HG02759 (cell line): Measurements from ENCODE around the gene SLC9A9.
"Not testable (repeated sequence)": the region's sequence is repeated elsewhere in the genome, so short reads cannot be mapped to it uniquely, and the experiment has no call there.

Experiments
- ATAC-seq: cut with Tn5 transposase; IDR thresholded peaks from one replicate; pipeline ENCODE4 v1.9.1; 2021; ENCODE audit warnings: mild to moderate bottlenecking, moderate library complexity; ENCODE audit not compliant: unreplicated experiment

SLC9A9 gene

GRCh38 chr3:143525408-143525807, 322.9 kb downstream of the SLC9A9 start:
- no peak for ATAC-seq

GRCh38 chr3:143521803-143522202, 326.5 kb downstream of the SLC9A9 start:
- no peak for ATAC-seq

DNA sequence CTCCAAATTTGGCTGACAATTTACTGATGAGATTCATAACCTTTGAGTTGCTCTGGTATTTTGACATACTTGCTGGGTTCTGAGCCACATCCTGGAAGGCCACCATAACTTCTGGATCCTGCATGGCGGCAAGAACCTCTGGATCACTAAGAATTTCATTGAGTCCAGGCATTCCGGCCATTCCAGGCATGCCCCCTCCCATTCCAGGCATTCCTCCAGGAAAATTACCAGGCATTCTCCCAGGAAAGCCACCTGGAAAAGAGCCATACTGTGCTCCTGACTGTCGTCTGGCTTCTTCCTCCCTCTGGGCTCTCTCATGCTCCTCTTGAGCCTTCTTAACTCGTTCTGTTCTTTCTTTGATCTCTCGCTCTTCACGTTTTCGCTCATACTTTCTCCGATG, 331.1 kb downstream of the SLC9A9 start:
- ATAC-seq: not testable (repeated sequence)

- ATAC-seq: no peak
These were observed 333.4 kb downstream of the SLC9A9 start for GRCh38 chr3:143514874-143515273.

DNA sequence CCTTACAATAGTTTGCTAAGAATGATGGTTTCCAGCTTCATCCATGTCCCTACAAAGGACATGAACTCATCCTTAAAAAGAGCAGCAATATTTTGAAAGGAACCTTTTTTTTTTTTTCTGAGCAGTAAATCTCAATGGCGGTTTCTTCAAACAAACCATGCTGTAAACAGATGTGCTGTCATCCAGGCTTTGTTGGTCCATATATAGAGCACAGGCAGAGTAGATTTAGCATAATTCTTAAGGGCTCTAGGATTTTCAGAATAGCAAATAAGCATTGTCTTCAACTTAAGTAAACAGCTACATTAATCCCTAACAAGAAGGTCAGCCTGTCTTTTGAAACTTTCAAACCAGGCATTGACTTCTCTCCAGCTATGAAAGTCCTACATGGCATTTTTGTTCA, 334.2 kb downstream of the SLC9A9 start:
- no peak for ATAC-seq

DNA sequence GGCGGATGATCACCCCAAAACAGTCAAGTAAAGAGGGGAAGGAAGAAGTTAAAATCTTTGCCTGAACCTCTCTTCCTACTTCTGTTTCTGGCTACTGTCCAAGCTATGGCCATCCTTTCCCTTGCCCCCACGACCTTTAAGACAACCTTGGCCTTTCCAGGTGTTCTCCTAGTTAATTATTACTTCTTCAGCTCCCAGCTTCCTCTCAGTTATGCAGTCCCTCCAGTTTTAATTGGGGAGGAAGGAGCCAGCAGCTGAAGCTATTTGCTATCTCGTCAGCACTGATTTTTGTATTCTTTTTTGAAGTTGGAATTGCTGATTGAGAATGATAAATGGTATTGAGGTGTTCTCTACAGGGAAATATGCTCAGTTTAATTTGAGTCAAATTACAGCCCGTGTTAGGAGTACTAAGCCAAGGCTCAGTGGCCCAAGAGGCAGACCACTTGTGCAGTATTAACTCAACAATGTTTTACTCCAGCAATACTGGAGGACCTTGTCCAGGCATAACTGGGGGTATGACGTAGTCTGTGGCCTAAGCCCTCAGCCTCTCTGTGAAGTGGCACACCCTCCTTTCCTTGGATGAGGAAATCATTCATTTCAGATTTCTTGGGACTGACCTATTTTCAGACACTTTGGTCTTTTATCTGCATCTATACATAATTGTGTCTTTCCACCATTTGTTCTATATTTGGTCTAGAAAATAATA, 336.9 kb downstream of the SLC9A9 start:
- ATAC-seq: no peak

DNA sequence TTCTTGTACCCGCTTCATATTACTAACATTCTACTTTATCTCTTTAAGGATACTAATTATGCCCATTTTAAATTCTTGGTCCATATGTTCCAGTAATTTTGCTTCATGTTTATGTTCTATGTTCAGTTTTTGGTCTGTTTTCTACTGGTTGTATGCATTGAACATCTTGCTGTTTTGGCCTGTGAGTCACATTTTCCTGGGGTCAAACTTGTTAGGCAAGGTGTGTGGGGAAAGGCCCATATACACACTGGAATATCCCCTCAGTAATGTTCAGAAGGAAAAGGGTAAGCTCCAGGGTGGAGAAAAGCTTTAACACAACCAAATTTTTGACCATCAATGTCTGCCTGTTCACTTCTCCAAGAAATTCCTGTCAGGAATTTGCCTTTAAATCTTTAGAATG, 337.7 kb downstream of the SLC9A9 start:
- no peak for ATAC-seq

DNA sequence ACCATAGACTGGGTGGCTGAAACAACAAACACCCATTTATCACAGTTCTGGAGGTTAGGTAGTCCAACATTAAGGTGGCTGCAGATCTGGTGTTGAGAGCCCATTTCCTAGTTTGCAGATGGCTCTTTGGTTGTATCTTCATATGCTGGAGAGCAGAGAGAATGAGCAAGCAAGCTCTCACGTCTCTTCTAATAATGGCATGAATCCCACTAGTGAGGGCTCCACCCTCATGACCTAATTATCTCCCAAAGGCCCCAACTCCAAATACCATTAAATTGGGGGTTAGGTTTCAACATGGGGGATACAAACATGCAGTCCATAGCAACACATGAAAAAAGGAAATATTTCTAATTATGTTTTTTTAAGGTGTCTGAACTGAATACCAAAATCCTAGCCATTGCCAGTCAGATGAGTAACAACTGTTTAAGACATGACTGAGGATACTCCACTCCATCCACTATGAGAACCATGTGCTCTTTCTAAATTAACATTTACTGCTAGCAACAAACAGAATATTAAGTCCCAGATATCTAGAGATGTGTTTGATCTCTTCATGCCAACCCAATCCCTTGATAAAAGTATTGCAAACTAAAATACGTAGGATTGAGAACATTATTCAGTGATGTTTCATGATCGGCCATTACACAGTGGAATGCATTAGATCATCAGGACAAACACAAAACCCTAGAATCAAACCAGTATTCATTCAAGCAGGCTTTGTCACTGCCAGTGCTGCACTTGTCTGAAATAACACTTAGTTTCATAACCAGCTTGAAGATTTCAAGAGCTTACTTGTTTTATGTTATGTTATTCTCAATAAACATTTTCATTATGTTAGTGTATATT, 340.3 kb downstream of the SLC9A9 start:
- no peak for ATAC-seq

GRCh38 chr3:143506190-143506589, 342.1 kb downstream of the SLC9A9 start:
- ATAC-seq: no peak

GRCh38 chr3:143503325-143503885, 344.9 kb downstream of the SLC9A9 start:
- ATAC-seq: no peak

DNA sequence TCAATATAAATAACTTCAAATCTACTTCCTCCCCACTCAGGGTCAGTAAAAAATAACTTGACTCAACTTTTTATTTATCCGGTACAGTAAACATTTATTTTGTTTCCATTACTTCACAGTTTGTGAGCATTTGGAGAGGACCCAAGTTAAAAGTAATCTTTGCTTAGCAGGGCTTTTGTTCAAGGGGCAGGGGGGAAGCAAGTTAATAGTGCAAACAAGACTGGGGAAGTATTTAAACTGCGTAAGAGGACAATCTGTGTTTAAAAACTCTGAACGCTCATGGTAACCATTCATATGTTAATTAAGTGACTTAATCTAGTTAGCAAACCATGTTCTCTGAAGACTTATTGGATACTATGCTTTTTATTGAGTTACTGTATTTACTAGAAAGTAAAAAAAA, 346.2 kb downstream of the SLC9A9 start:
- ATAC-seq: no peak

DNA sequence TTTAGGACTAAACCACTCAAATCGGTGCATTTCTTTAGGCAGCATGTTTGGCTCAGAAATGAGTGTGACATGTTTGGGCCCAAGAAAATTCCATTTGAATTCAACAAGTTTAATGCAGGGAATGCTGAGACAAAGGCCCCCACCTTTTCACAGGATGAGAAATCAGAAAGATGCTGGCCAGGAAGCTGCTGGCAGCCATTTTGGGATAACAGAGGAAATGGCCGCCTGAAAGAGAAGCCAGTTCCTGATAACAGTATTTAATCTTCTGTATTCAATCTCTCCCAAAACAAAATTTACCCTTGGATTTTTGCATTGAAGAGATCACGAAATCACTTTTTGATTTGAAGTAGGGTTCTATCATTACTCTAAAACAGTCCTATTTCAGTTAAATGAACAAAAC, 350.9 kb downstream of the SLC9A9 start:
- ATAC-seq: no peak

GRCh38 chr3:143496191-143496590, 352.1 kb downstream of the SLC9A9 start:
- no peak for ATAC-seq

DNA sequence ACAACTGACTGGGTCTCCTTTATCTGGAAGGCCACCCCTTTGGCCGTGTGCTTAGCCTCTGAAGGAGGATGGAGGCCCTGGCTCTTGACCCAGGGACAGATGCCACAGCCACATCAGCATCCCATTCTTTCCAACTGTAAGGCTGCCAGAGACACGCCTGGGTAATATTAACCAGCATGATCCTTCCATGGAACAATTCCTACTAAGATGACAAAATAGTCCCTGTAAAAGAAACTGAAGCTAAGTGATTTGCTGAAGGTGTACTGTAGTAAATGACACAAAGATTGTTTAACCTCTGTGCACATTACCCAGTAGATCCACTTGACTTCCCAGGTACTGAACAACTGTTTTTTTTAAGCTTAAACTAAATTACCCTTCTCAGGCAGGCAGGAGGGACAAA, 352.7 kb downstream of the SLC9A9 start:
- no peak for ATAC-seq

DNA sequence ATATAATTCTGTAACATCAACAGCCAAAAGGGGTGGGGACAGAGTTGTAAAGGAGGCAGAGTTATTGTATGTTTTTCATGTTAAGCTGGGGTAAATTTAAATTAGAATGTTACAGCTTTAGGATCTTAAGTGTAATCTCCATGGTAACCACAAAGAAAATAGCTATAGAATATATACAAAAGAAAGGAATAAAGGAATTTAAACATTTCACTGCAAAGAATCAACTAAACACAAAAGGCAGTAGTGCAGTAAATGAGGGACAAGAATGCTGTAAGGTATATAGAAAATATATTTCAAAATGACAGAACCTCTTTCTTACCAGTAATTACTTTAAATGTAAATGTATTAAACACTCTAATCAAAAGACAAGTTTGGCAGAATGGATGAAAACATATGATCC, 361.7 kb downstream of the SLC9A9 start:
- ATAC-seq: no peak

DNA sequence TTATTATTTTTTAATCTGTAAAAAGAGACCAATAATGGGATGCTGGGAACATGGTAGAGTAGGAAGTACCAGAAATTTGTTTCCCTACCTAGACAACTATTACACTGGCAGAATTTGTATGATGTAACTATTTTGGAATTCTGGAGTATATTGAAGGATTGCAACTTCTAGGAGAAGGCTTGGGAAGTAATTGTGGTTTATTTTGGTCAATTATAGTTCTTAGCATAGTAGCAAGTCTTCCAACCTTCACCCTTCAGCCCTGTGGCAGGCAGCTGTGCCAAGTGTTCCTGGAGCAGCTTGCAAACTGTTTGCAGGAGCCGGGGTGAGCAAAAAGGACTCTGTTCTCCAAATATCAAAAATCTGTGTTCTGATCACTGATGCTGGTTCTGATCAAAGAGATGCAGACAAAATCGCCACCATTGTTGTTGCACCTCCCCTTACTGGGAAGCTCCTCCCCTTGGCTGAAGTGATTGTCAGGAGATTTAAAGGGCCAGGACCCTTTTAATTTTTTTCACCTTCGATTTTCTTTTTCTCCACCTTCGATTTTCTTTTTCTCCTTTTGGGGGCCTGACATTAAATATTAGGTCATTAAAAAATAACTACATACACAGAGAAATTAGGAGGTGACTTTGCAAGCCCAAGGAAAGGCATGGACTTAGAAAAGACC, 363.3 kb downstream of the SLC9A9 start:
- ATAC-seq: no peak

DNA sequence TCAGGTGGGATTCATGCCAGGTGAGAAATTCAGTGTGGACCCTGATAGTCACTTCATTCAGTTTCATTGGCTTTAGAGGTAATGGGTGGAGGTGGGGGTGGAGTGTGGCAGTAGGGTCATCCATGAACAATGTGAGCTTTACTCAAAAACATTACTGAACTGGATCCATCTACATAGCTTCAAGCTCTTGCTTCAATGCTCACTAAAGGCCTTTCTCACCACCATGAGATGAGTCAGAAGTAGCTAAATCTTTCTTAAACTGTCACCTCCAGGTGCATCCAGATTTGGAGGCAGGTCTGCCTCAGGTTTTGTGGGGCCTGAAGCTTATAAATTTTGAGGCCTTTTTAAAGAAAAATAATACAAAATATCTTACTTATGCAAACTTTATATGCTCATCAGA, 365.1 kb downstream of the SLC9A9 start:
- ATAC-seq: no peak

DNA sequence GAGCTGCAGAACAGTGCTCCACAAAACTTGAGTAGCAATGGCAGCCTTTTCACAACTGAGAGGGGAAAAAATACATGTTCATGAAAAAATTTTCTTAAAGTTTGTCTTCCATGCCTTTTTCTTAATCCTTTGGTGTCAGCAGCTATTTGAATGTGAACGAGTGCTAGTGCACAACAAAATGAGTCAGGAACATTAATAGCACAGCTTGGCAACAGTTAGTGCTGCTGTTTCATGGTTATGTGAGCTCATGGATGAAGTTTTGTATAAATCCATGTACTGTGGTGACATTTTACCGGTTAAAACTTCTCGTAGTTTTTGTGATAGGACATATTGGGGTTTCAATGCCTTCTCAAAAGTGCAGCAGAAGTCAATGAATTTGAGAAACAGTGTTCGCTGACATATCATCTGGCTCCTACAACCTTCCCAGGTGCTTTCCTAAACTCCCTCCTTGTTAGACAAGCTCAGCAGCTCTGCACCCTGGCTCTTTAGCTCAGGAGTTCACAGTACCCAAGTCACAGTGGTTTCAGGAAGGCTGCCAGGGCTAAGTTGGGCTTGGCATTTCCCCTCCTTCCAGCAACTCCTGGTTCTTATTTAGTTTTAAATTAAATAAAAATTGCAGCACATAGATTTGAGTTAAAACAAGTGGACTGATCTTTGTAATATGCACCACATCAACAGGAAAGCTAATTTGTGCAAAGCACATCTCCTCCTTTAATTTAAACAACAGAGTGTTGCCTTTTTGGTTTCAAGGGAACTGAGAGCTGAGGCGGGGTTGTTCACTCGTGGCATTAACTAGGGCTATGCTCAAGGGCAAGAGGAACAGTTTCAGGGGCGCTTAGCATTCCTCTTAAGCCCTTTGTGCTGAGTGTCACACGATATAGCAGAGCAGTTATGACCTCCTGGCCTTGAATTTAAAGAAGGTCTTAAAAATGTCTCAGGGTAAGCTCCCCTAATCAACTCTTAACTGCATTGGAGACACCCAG, 365.9 kb downstream of the SLC9A9 start:
- ATAC-seq: no peak

DNA sequence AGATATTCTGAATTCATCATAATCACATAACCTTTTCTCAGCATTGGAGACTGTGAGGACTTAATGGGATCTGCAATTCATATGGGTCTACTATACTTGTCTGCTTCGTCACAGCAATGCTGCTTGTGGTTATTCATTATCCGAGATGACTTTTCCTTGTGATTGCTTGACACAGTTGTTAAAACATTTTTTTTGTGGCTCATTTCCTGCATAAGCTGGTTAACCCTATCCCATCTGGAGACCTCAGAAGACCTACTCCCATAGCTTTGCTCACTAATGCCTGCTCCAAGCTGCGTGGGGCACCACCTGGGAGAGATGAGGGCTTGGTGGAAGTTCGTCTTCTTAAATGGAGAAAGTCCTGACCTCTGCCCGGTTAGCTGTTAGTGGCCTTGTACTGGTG, 367.9 kb downstream of the SLC9A9 start:
- no peak for ATAC-seq

DNA sequence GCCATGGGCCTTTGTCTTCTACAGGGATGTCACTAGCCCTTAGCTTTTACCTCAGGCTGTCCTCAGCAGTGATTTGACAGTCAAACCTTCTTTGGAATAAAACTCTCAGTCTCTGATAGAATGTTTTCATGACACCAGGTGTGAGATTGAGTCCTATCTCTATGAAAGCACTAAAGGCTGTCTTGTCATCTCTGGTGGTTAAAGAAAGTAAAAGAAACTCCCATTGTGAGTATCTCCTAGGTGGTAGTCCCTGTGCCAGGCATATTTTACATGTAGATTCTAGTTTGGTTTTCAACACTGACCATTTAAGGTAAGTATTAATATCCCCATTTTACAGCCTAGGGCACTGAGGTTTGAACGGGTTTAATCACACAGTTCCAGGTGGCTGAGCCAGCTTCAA, 368.5 kb downstream of the SLC9A9 start:
- ATAC-seq: no peak
